Erythroblast (primary cell): ENCODE results near the gene WDR88.

ENCODE experiments used
- GATA1 ChIP-seq: IDR thresholded peaks from 2 replicates; pipeline ENCODE4 v1.6.1; 2011; ENCODE audit warnings: low read depth, mild to moderate bottlenecking, control low read depth, low read length, moderate library complexity
- POLR2A ChIP-seq: IDR thresholded peaks from 2 replicates; pipeline ENCODE4 v1.6.1; 2011; ENCODE audit warnings: mild to moderate bottlenecking, low read length

- no peak for TF ChIP-seq POLR2A
- no peak for TF ChIP-seq GATA1
Observed at GRCh38 chr19:33187183-33187540, 55.2 kb downstream of the WDR88 start.
